Thoracic aorta (tissue), 2 donors: ENCODE measurements around the gene CLK3. TPM values are rescaled to one million over a fixed set of nuclear protein-coding genes. Genes with fewer than 3 reads are reported as not detected.

Experiments
- ATAC-seq: fragments of 150-250 bp; one replicate; pipeline ENCODE4 v1.8.0; 2017; ENCODE audit warnings: low read depth; ENCODE audit not compliant: insufficient number of reproducible peaks, low FRiP score
- DNase-seq: peaks from one replicate; pipeline ENCODE4 v3.0.0-alpha.2; 2020; ENCODE audit warnings: low spot score
- H3K27ac ChIP-seq, 2 donors: fragments of 200-600 bp; sonication (generic); 1 replicate in 1 of 2; 2 replicates in 1 of 2; pipeline ENCODE4 v1.5.1; 2016; ENCODE audit warnings: mild to moderate bottlenecking in 2 of 2, moderate library complexity in 2 of 2
- H3K27me3 ChIP-seq: fragments of 200-600 bp; sonication (generic); replicated peaks from 2 replicates; pipeline ENCODE4 v1.6.0; 2016; ENCODE audit warnings: mild to moderate bottlenecking; ENCODE audit not compliant: insufficient read depth
- H3K36me3 ChIP-seq: fragments of 200-600 bp; sonication (generic); one replicate; pipeline ENCODE4 v1.5.1; 2016
- H3K4me1 ChIP-seq, 2 donors: fragments of 200-600 bp; sonication (generic); 1 replicate in 1 of 2; 2 replicates in 1 of 2; pipeline versions ENCODE4 v1.5.1 to v1.6.0; 2016; ENCODE audit warnings: low read depth in 2 of 2, mild to moderate bottlenecking in 1 of 2; ENCODE audit not compliant: control insufficient read depth in 1 of 2
- H3K4me3 ChIP-seq: fragments of 200-600 bp; sonication (generic); 2 replicates; pipeline ENCODE4 v1.5.1; 2016; ENCODE audit warnings: mild to moderate bottlenecking
- H3K9me3 ChIP-seq: fragments of 200-600 bp; sonication (generic); 2 replicates; pipeline ENCODE4 v1.5.1; 2016
- CTCF ChIP-seq: fragments of 200-600 bp; sonication (generic); IDR thresholded peaks from one replicate; pipeline ENCODE4 v1.5.1; 2019; ENCODE audit warnings: antibody characterized with exemption
- total RNA-seq, 2 donors: library from RNA; depleted of rRNA; stranded (reverse); fragments of >200 nt; gene quantifications; one replicate each; pipeline versions ENCODE4 v1.1.0 to v1.2.3, GENCODE V29; 2016

CLK3 gene
- total RNA-seq, 2 donors from 2014 or later, result 114 to 156 TPM

DNA sequence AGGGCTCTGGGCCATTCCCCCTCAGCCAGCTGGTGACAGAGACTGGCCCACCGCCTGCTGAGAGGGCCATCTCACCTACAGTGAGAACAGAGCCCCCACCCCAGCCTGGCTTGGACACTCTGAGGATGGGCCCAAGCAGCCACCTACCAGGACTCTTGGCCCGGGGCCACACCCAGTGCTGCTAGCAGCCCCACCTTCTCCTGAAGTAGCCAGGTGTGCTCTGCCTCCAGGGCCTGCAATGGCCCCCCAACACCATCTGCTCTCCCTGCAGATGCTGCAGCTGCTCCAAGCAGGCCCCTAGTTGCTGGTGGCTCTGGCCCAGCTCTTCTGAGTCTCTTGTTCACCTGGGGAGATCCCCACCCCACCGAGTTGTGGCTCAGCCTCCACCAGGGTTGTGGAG is 6.8 kb upstream of the CLK3 start:
- TF ChIP-seq CTCF, result no peak
- H3K27me3 ChIP-seq, result no peaks in the 10 kb centered on the region
- H3K27ac ChIP-seq, result no peak overlapping the region
- H3K36me3 ChIP-seq, result no peaks in the 10 kb centered on the region
- no peak overlapping the region for H3K4me3 ChIP-seq
- no peak for ATAC-seq
- no peaks in the 10 kb centered on the region for H3K9me3 ChIP-seq
- DNase-seq, result no peak
- no peaks in the 10 kb centered on the region for H3K4me1 ChIP-seq

GRCh38 chr15:74609938-74610301 is 5.7 kb upstream of the CLK3 start:
- TF ChIP-seq CTCF, result no peak
- H3K36me3 ChIP-seq, result no peaks in the 10 kb centered on the region

DNA sequence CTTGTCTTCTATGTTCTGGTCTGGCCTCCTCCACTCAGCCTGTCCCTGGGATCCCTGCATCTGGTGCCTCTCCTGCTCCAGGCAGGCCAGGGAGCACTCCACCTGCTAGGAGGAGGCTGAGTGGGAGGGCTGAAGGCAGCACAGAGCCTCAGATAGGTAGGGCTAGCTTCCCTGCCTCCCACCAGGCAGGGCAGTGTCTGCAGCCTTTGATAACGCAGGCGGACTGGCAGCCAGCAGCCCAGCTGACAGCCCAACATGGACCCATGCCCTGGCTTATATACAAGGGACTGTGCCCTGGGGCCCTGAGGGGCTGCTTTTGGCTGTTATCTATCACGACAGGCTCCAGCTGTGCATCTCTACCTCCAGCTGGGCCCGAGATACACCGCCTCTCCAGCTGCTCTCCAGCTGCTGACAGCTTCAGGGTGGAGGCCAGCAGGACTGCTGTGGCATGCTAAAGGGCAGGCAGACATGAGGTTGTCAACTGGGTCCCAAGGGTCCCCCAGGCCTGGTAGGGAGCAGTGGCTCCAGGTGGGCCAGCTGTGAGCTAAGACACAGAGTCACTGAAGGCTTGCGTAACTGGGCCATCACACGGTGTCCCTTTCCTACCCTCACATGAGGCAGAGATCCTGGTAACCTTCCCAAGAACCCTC is 5.2 kb upstream of the CLK3 start:
- TF ChIP-seq CTCF, result no peak
- no peaks in the 10 kb centered on the region for H3K27me3 ChIP-seq
- no peaks in the 10 kb centered on the region for H3K9me3 ChIP-seq
- no peaks in the 10 kb centered on the region for H3K36me3 ChIP-seq
- ATAC-seq (no peak), DNase-seq (no peak)
- H3K4me3 ChIP-seq, result no peak overlapping the region
- H3K4me1 ChIP-seq, result no peaks in the 10 kb centered on the region
- H3K27ac ChIP-seq, result no peak overlapping the region

More at GRCh38 chr15:74609938-74610301, 5.7 kb upstream of the CLK3 start:
- no peaks in the 10 kb centered on the region for H3K9me3 ChIP-seq
- no peaks in the 10 kb centered on the region for H3K4me1 ChIP-seq
- H3K27me3 ChIP-seq, result no peaks in the 10 kb centered on the region
- H3K27ac ChIP-seq, result no peak overlapping the region
- DNase-seq (no peak), ATAC-seq (no peak)
- H3K4me3 ChIP-seq, result no peak overlapping the region

DNA sequence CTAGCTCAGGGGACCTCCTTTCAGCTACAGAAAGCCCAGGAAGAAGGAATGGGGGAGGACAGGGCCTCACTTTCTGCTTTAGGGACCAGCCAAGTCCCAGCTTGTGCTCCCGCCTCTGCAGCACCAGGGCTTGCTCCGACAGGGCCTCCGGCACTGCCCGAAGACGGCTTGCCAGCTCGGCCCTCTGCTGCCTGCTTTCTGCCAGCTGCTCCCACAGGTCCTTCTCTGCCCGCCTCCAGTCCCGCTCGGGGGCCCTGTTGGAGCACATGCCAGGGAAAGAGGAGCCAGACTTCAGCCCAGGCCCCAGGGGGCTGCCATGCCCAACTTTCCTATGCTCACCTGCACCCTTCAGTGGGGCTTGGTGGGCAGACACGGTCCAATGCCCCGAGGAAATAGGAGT is 4.3 kb upstream of the CLK3 start:
- H3K27ac ChIP-seq, result no peak overlapping the region
- no peak overlapping the region for H3K4me3 ChIP-seq
- DNase-seq, result no peak
- no peaks in the 10 kb centered on the region for H3K27me3 ChIP-seq
- no peaks in the 10 kb centered on the region for H3K4me1 ChIP-seq
- H3K9me3 ChIP-seq, result no peaks in the 10 kb centered on the region
- TF ChIP-seq CTCF, result no peak
- H3K36me3 ChIP-seq, result no peaks in the 10 kb centered on the region
- ATAC-seq, result no peak

GRCh38 chr15:74611834-74612233 is 3.8 kb upstream of the CLK3 start:
- H3K4me3 ChIP-seq, result no peak overlapping the region
- ATAC-seq (no peak), DNase-seq (no peak)
- no peaks in the 10 kb centered on the region for H3K27me3 ChIP-seq
- TF ChIP-seq CTCF, result no peak
- no peak overlapping the region for H3K27ac ChIP-seq
- peaks cover 2 to 5% of the 10 kb centered on the region in 2 donors for H3K4me1 ChIP-seq
- H3K36me3 ChIP-seq, result no peaks in the 10 kb centered on the region
- H3K9me3 ChIP-seq, result no peaks in the 10 kb centered on the region
